K562 (cell line): ENCODE data around the gene MANBA. TPM values are rescaled to one million over a fixed set of nuclear protein-coding genes. Genes with fewer than 3 reads are reported as not detected.
"Not testable (repeated sequence)": the region's sequence is repeated elsewhere in the genome, so short reads cannot be mapped to it uniquely, and the experiment has no call there.

Source experiments
- ATAC-seq: fragments of 200-7000 bp; cut with Tn5 transposase; 3 replicates; pipeline ENCODE4 v1.9.1; 2020; ENCODE audit warnings: moderate library complexity
- BruUV-seq: library from RNA; stranded (reverse); fragments of 400-500 nt; replicated peaks from 2 replicates; lab custom pipeline; 2021; lab: Mats Ljungman, UMichigan
- CTCF ChIA-PET: fragments of 300-600 bp; formaldehyde crosslinking; extraction: SDS; loops from one replicate; lab custom pipeline; 2021; ENCODE audit warnings: low intra/inter-chr PET ratio; lab: Yijun Ruan, JAX
- POLR2A ChIA-PET: fragments of 300-600, 350-650 bp; sonication (Branson Sonifier 250); formaldehyde crosslinking; extraction: SDS; loops from one replicate; lab custom pipeline; 2021; ENCODE audit warnings: antibody characterized with exemption, inconsistent platforms; lab: Yijun Ruan, JAX
- DNase-seq, 4 experiments: peaks; one replicate each; pipeline versions ENCODE4 v3.0.0 to v3.0.0-alpha.2; 2011 to 2018; ENCODE audit warnings: low spot score in 3 of 4, mixed read lengths in 3 of 4; ENCODE audit errors: extremely low read depth in 1 of 4
- FAIRE-seq: peaks from 2 replicates; lab custom pipeline; 2011; peaks lifted over from hg19 to GRCh38; lab: Jason Lieb, UNC
- H2AFZ ChIP-seq: 2 replicates; pipeline ENCODE4 v1.6.0; 2011; ENCODE audit warnings: low read depth, low read length, control low read depth, inconsistent platforms
- H3K27ac ChIP-seq: fragments of 200-600 bp; 3 replicates; pipeline ENCODE4 v1.8.0; 2011; ENCODE audit warnings: low read depth, mild to moderate bottlenecking, control low read depth, inconsistent platforms, low read length, moderate library complexity, mixed read lengths; ENCODE audit errors: extremely low read depth
- H3K27me3 ChIP-seq, 2 experiments: fragments of 300-600 bp in 1 of 2; 2 replicates in 1 of 2; 3 replicates in 1 of 2; pipeline versions ENCODE4 v1.6.0 to v1.8.0; 2011; ENCODE audit warnings: inconsistent platforms in 2 of 2, low read length in 2 of 2, mild to moderate bottlenecking in 1 of 2, mixed read lengths in 1 of 2, moderate library complexity in 1 of 2; ENCODE audit not compliant: control insufficient read depth in 2 of 2, insufficient read depth in 2 of 2
- H3K36me3 ChIP-seq: fragments of 300-600 bp; 3 replicates; pipeline ENCODE4 v1.8.0; 2011; ENCODE audit warnings: mild to moderate bottlenecking, low read length, inconsistent platforms; ENCODE audit not compliant: control insufficient read depth, insufficient read depth
- H3K4me1 ChIP-seq, 2 experiments: fragments of 200-600 bp in 1 of 2; replicated peaks in 1 of 2; 2 replicates in 1 of 2; 3 replicates in 1 of 2; pipeline versions ENCODE4 v1.5.1 to v1.8.0; 2011; ENCODE audit warnings: inconsistent platforms in 2 of 2, low read length in 2 of 2, mild to moderate bottlenecking in 1 of 2, mixed read lengths in 1 of 2, moderate library complexity in 1 of 2; ENCODE audit not compliant: control insufficient read depth in 2 of 2, insufficient read depth in 2 of 2
- H3K4me2 ChIP-seq: 2 replicates; pipeline ENCODE4 v1.6.1; 2011; ENCODE audit warnings: low read length, control low read depth, inconsistent platforms, mixed read lengths; ENCODE audit not compliant: insufficient read depth
- H3K4me3 ChIP-seq: fragments of 200-600 bp; sonication (generic), shearing (Covaris generic); 2 replicates; pipeline ENCODE4 v1.5.1; 2016; ENCODE audit warnings: control low read depth, inconsistent platforms
- H3K79me2 ChIP-seq: fragments of 200-600 bp; 3 replicates; pipeline ENCODE4 v1.8.0; 2011; ENCODE audit warnings: low read length, inconsistent platforms; ENCODE audit not compliant: control insufficient read depth, insufficient read depth
- H3K9ac ChIP-seq, 2 experiments: 2 replicates each; pipeline versions ENCODE4 v1.6.0 to v1.6.1; 2011; ENCODE audit warnings: low read depth in 2 of 2, low read length in 2 of 2, control low read depth in 1 of 2, inconsistent platforms in 1 of 2, mild to moderate bottlenecking in 1 of 2, mixed read lengths in 1 of 2; ENCODE audit not compliant: insufficient read depth in 1 of 2
- H3K9me1 ChIP-seq: one replicate; pipeline ENCODE4 v1.6.0; 2011; ENCODE audit warnings: inconsistent platforms, mild to moderate bottlenecking, low read length, moderate library complexity; ENCODE audit not compliant: control insufficient read depth, insufficient read depth
- H3K9me3 ChIP-seq: replicated peaks from 2 replicates; pipeline ENCODE4 v1.5.1; 2011; ENCODE audit warnings: low read depth, low read length, inconsistent platforms; ENCODE audit not compliant: control insufficient read depth, insufficient read depth
- H4K20me1 ChIP-seq: replicated peaks from 2 replicates; pipeline ENCODE4 v1.6.1; 2011; ENCODE audit warnings: low read length, inconsistent platforms, mixed read lengths; ENCODE audit not compliant: control insufficient read depth, insufficient read depth
- TRIM28 ChIP-seq: fragments of 450-650 bp; IDR thresholded peaks from 2 replicates; pipeline ENCODE4 v1.6.1; 2017
- ZNF280A ChIP-seq: fragments of 450-650 bp; IDR thresholded peaks from 2 replicates; pipeline ENCODE4 v1.6.1; 2018; ENCODE audit warnings: mild to moderate bottlenecking, low read depth; ENCODE audit not compliant: partially characterized antibody
- ZNF507 ChIP-seq: conservative IDR thresholded peaks from 2 replicates; pipeline ENCODE4 v1.6.1; 2017; ENCODE audit warnings: missing genetic modification characterization, missing compliant biosample characterization
- WGBS: fragments of 100-300 bp; shearing (Covaris generic); methylation state at CpG from one replicate; pipeline ENCODE4 v1.1.6; 2016; ENCODE audit warnings: low coverage, mixed read lengths; ENCODE audit not compliant: insufficient coverage; ENCODE audit errors: missing lambda C conversion rate; 5-methylcytosine and 5-hydroxymethylcytosine counted together
- in situ Hi-C: fragments of 300-500 bp; cut with MboI; formaldehyde crosslinking; loops from 4 replicates; pipeline ENCODE4 v1.15.0; 2018; ENCODE audit warnings: inconsistent platforms, mixed read lengths
- intact Hi-C: fragments of 100-400 bp; cut with micrococcal nuclease; formaldehyde crosslinking; loops from 2 replicates; pipeline ENCODE4 v1.14.2; 2022
- polyA plus RNA-seq, 8 experiments: library from polyadenylated mRNA; depleted of rRNA in 4 of 8; stranded (reverse) in 5 of 8; unstranded in 3 of 8; fragments of >200 nt; fragmentation: Nextera tagmentation in 2 of 8; fragmentation: Illumina TruSeq in 1 of 8; extraction: Ambion mirVana in 2 of 8; extraction: Trizol in 1 of 8; gene quantifications; 2 replicates each; pipeline versions ENCODE4 v1.2.1 to v1.2.3, GENCODE V29; 2011 to 2014; ENCODE audit warnings: inconsistent platforms in 1 of 8, missing spikeins in 1 of 8
- total RNA-seq, 7 experiments: library from RNA; depleted of rRNA in 6 of 7; stranded (reverse); fragments of >200 nt in 6 of 7; fragmentation: Illumina TruSeq in 2 of 7; extraction: Trizol in 2 of 7; gene quantifications; 2 replicates each; pipeline versions ENCODE4 v1.2.1 to v1.2.3, GENCODE V29; 2011 to 2021; ENCODE audit warnings: low replicate concordance in 1 of 7

Gene MANBA
- total and polyA plus RNA-seq, 9 of the 15 experiments (the other 6 are each of a cell fraction or from before 2014, with no cell fraction given), result 1.8 to 12.9 (median 7.7) TPM

- POLR2A ChIA-PET, result interaction anchor here (0.6 to 0.7 kb wide), 2 partner anchors 66 to 88 kb away, joined by 3 read pairs; partner anchors contain the start of gene UBE2D3
- not testable (repeated sequence) for FAIRE-seq, H3K27me3 ChIP-seq
These were observed 22.0 kb downstream of the MANBA start for GRCh38 chr4:102738802-102739201.

More at GRCh38 chr4:102738802-102739201, 22.0 kb downstream of the MANBA start:
- H3K9me3 ChIP-seq, in situ Hi-C loops, BruUV-seq, H4K20me1 ChIP-seq, H3K36me3 ChIP-seq, DNase-seq, H3K27ac ChIP-seq, ATAC-seq, H3K4me3 ChIP-seq, H3K79me2 ChIP-seq, H3K4me2 ChIP-seq, H3K9ac ChIP-seq, H2AFZ ChIP-seq, CTCF ChIA-PET, H3K9me1 ChIP-seq, intact Hi-C loops: not testable (repeated sequence)
- peaks cover 15 to 16% of the 10 kb centered on the region in 2 experiments for H3K4me1 ChIP-seq
- TF ChIP-seq TRIM28 (peak; percentile 52; the same call in 1 of the 2 replicates), ZNF280A (peak; percentile 71), ZNF507 (peak; percentile 52)
- 42% methylated on average over 2 of the region's 2 CpGs for WGBS
